HPDE6-E6E7 (cell line): ENCODE data around the gene PPP2R3A.

ENCODE experiments used
- DNase-seq: peaks from one replicate; pipeline ENCODE4 v3.0.0; 2011; ENCODE audit warnings: missing footprints; ENCODE audit errors: extremely low spot score

The PPP2R3A gene

GRCh38 chr3:135973841-135974240 is 8.3 kb downstream of the PPP2R3A start:
- no peak for DNase-seq

- DNase-seq: no peak
Measured at GRCh38 chr3:135975053-135975452, 9.5 kb downstream of the PPP2R3A start.

DNA sequence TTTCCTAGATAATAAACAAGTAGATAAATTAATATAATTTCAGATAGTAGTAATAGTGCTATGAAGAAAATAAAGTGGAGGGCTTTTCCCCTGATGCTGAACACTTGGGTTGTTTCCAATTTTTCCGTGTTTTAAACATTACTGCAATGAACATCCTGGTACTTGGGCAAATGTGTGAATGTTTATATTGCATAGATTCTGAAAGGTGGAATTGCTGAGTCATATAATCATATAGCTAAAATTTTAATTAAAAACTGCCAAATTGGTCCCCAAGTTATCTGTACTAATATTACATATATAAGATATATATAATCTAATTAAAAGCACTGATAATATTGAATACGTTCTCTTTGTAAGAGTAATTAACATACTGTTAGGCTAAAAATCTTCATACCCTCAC is 10.0 kb downstream of the PPP2R3A start:
- DNase-seq: no peak

DNA sequence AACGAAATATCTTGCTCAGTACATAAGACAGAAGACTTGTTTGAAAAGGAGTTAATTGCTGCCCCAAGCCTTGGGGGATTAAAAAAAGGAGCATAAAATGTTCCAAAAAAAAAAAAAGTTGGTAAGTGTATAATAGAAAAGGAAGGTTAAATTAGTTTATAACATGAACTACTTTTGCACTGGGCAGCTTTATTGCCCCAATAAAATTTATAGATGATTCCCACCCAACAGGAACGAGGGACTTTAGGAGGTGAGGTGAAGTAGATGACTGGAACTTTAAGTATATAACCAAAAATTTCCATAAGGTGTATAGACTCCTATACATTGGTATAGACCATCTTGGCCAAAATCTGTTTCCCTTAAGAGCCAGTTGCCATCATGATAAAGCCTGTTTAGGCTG is 14.8 kb downstream of the PPP2R3A start:
- no peak for DNase-seq

DNA sequence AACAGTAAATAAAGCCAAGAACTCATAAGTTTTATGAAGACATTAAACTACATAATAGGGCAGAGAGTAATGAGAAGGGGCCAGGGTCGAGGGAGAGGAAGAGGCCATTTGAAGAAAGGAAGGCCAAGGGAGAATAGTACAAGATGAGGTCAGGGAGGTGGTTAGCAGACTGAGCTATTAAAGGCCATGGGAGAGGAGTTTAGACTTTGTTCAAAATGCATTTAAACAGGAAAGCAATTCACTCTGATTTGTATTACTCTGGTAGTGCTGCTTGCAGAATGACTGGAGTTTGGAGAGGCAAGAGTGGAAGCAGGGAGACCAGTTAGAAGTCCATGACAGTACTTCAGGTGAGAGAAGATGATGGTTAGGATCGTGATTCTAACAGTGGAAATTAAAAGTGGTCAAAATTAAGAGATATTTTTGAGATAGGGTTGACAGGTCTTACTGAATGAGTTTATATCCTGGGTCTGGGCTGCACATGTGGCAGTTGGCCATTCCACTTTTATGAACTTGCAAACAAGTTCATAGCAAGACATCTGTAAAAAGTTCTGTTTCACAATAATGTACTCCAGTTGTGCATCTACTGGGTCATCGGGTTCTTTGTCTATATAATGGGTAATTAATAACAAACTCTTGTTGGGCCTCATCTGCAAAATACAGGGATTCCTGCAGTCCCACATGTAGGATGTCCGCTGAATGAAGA is 16.3 kb downstream of the PPP2R3A start:
- DNase-seq: no peak

- no peak for DNase-seq
Measured at GRCh38 chr3:135982404-135982761, 16.9 kb downstream of the PPP2R3A start.

- DNase-seq: peak; percentile 70
Measured at GRCh38 chr3:135982922-135983581, 17.5 kb downstream of the PPP2R3A start.

DNA sequence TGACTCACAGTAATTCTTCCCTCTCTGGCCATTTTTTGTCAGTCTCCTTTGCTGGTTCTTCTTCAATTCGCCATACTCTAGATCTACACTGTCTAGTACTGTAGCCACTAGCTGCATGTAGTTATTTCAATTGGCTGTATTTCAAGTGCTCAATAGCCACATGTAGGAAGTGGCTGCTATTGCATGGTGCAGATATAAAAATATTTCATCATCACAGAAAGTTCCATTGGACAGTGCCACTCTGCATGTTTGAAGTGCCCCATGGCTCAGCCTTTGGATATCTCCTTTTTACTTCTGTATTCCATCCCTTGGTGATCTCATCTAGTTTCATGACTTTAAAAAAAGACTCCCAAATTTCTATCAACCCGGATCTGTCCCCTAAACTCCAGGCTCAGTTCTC is 22.1 kb downstream of the PPP2R3A start:
- DNase-seq: no peak

DNA sequence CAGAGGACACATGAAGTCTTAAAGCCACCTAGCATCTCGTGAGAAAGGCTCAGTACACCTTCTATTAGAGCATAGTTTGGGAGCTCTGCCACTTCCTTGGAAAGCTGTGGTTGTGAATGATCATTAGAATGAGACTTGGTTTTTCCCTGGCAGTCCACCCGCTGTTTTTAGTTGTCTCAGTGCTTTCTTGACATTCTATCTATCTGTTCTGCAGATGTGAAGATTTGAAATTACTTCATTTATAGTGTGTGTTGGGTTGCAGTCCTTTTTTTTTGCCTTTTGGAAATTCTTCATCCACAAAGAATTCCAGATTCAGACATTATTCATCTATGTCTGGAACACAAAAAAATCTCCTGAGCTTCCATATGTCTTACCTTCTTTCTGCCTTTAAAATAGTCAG is 23.7 kb downstream of the PPP2R3A start:
- no peak for DNase-seq

- DNase-seq: no peak
Measured at GRCh38 chr3:135990903-135991302, 25.4 kb downstream of the PPP2R3A start.

GRCh38 chr3:135991621-135992020 is 26.1 kb downstream of the PPP2R3A start:
- DNase-seq: no peak

DNA sequence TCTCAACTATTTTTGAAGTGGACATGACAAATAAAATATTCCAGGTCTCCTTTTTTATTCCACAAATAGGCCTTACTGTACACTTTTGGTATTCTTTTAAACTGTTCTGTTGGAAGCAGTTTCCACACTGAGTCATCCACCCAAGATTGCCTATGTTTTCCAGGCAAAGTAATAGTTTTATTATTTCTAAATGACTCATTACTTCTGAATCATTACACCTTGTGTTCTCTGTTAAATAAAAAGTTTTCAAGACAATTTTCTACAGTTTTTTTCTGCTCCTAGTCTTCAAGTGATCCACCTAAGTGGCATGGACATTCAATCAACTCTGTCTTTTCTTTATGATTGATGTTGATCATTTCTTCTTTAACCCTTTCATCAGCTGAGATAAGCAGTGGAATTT is 26.5 kb downstream of the PPP2R3A start:
- DNase-seq: peak; percentile 50

DNA sequence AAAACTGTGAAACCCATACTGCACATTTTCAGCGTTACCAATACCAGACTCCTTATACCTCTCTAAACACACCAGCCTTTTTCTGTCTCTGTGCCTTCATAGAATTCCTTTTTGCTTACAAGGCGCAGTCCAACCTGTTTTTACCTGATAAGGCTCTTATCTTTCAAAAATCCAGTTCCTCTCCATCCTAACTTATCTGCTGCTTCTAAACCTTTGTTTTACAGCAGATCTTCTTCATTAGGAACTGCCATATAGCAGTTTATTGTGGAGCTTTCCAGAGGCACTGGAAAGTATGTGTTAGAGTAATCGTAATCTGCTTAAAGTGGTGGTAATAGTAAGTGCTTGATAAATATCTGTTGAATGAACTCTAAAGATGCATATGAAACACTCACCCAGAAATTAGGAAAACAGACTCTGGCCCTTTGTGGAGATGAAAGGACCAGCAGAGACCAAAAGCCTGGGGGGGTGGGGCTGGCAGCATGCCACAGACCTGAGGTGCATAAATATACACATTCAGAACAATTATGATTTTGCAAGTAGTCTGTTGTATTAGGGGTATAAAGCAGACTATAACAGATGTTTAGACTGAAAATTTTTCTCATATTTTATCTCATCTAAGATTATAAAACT is 29.3 kb downstream of the PPP2R3A start:
- no peak for DNase-seq

DNA sequence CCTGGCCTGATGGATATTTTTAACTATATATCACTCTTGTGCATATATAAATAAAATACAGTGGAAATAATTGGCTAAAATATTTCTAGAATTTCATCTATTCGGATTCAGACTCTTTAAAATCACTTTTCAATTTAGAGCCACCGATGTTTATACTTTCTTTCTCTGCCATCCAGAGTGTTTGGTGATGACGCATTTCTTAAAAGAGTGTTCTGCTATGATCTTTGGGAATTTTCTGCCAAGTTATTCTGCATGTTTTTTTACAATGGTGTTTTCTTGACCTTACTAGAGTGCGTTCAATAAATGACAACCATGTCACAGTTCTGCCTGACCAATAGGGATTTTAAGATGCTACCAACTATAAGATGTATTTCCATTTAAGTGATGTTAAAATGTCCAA is 30.2 kb downstream of the PPP2R3A start:
- DNase-seq: no peak

DNA sequence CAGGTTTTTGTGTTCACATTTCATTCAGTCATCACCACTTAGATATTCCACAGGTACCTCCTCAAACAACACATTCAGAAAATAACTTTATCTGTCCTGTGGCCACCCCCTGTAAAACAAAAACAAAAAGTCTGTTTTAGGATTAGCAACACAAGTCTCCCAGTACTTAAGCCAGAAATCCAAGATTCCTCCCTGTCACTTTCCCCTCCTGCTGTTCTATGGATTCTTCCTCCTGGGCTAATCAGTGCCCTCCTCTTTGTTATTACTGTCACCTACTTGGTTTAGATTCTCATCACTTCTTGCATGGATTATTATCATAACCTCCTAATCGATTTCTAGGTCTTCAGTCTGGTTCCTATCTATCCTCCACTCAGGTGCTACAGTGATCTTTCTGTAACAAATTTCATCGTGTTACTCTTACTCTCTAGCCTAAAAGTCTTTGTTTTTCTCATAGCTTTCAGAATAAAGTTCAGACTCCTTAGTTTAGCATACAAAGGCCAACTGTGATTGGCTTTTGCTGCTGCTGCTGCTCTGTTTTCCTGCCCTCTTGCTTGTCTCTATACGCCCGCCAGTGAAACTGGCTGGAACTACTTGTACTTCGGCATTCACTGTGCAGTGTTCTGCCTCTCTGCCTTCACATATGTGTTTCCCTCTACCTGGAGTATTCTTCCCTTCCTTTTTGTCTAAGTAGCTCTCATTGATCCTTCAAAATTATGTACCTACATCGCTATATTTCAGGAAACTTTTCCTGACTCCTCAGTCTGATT is 32.2 kb downstream of the PPP2R3A start:
- DNase-seq: no peak

GRCh38 chr3:136008221-136008620 is 42.7 kb downstream of the PPP2R3A start:
- no peak for DNase-seq

DNA sequence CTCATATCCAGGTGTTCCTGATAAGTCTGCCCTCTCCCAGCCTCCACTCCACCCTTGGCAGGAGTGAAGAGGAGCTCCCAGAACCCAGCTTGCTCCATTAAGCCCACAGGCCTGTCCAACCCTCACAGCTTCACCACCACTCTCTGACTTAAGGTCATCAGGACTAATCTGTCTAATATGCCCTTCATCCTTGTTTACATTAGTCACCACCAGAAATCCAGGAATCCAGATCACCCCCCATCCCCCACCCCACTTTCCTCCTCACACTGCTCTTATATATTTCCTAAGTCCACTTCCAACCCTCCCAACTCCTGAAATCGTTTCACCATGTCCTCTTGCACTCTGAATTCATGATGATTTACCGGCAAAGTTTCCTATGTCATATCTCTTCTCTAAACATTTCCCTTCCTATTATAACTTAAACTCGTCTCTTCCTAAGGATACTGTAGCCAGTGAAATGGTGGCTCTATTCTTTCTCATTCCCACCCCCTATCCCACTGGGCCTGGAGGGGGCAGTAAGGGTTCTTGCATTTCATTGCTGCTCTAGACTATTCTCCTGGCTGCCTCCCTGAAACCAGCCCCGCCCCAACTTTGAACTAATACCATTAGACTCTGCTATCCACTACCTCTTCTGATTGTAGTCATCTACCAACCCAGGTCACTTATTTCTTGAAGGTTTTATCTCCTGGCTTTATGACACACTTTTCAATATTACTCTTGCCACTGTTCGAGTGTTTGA is 43.4 kb downstream of the PPP2R3A start:
- DNase-seq: no peak

- no peak for DNase-seq
Measured at GRCh38 chr3:136018876-136019275, 53.3 kb downstream of the PPP2R3A start.

GRCh38 chr3:136021803-136022202 is 56.3 kb downstream of the PPP2R3A start:
- DNase-seq: no peak

DNA sequence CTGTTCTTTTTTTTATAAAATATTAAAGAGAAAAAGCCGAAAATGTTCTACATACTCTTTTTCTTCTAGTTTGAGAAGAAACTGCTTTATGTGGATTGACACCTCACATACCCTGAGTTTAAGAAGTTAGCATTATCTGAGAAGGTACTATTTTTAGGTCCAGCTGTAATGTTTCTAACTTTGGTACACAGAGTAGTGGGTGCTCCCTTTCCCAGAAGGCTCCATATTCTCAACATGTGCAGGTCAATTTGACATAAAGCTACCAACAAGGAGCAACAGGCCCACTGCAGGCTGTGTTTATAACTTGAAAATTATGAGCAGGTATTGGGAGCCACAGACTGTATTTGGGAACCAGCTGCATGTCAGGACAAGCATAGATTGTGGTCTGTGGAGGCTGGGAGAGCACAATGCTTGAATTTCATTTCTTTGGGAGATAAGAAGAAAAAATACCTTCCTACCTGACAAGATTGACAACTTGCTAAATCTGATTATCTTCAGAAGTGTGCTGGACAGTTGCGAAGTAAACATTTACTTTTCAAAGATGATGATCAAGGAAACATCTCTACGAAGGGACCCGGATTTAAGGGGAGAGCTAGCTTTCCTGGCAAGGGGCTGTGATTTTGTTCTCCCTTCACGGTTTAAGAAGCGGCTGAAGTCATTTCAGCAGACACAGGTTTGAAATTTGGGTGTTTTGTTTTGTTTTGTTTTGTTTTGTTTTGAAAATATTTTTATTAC is 57.2 kb downstream of the PPP2R3A start:
- peak; percentile 31 for DNase-seq
